Esophagus muscularis mucosa (tissue), 4 donors: ENCODE data around the gene PRELID3B. TPM values are rescaled to one million over a fixed set of nuclear protein-coding genes. Genes with fewer than 3 reads are reported as not detected.
A peak's percentile ranks its signal among the peaks of the same experiment; 100 is the strongest.

Experiments used
- DNase-seq: peaks from one replicate; pipeline ENCODE4 v3.0.0-alpha.2; 2017; ENCODE audit errors: extremely low spot score
- H3K27ac ChIP-seq, 4 donors: fragments of 200-600 bp; sonication (generic); replicated peaks in 1 of 4; 1 replicate in 3 of 4; 2 replicates in 1 of 4; pipeline ENCODE4 v1.5.1; 2016 to 2019; ENCODE audit warnings: mild to moderate bottlenecking in 1 of 4
- H3K27me3 ChIP-seq, 4 donors: fragments of 200-600 bp; sonication (generic); one replicate each; pipeline versions ENCODE4 v1.5.1 to v1.6.0; 2016 to 2019
- H3K36me3 ChIP-seq, 4 donors: fragments of 200-600 bp; sonication (generic); one replicate each; pipeline ENCODE4 v1.5.1; 2016 to 2019
- H3K4me1 ChIP-seq, 4 donors: fragments of 200-600 bp; sonication (generic); one replicate each; pipeline ENCODE4 v1.5.1; 2016 to 2019
- H3K4me3 ChIP-seq, 4 donors: fragments of 200-600 bp; sonication (generic); 1 replicate in 2 of 4; 2 replicates in 2 of 4; pipeline ENCODE4 v1.5.1; 2016 to 2019; ENCODE audit warnings: mild to moderate bottlenecking in 4 of 4, moderate library complexity in 1 of 4
- H3K9me3 ChIP-seq, 4 donors: fragments of 200-600 bp; sonication (generic); 1 replicate in 3 of 4; 2 replicates in 1 of 4; pipeline ENCODE4 v1.5.1; 2016 to 2019
- CTCF ChIP-seq, 3 experiments: fragments of 200-600 bp in 2 of 3; fragments of 450-650 bp in 1 of 3; sonication (generic) in 2 of 3; IDR thresholded peaks; one replicate each; pipeline ENCODE4 v1.5.1; 2017 to 2019; ENCODE audit warnings: antibody characterized with exemption in 3 of 3, mild to moderate bottlenecking in 2 of 3, moderate library complexity in 1 of 3
- EP300 ChIP-seq: sonication (generic); formaldehyde crosslinking; IDR thresholded peaks from one replicate; pipeline ENCODE4 v1.6.1; 2017; ENCODE audit warnings: antibody characterized with exemption
- POLR2A ChIP-seq: fragments of 450-650 bp; IDR thresholded peaks from one replicate; pipeline ENCODE4 v1.6.1; 2017; ENCODE audit warnings: antibody characterized with exemption, moderate library complexity, mild to moderate bottlenecking, low read depth
- POLR2AphosphoS5 ChIP-seq, 2 donors: sonication (generic); formaldehyde crosslinking; IDR thresholded peaks; one replicate each; pipeline ENCODE4 v1.6.1; 2017; ENCODE audit warnings: antibody characterized with exemption in 2 of 2
- WGBS: methylation state at CpG from one replicate; pipeline ENCODE4 v1.1.5; 2018; 5-methylcytosine and 5-hydroxymethylcytosine counted together
- intact Hi-C: fragments of 100-400 bp; cut with DNase I; formaldehyde crosslinking; loops from one replicate; pipeline ENCODE4 v1.15.1; 2023
- total RNA-seq, 4 donors: library from RNA; depleted of rRNA; stranded (reverse); fragments of >200 nt; gene quantifications; one replicate each; pipeline versions ENCODE4 v1.1.0 to v1.2.1, GENCODE V29; 2016

Gene PRELID3B
- total RNA-seq, 4 donors from 2014 or later, result 32.0 to 48.4 (median 36.6) TPM

GRCh38 chr20:59031564-59032022, 11.0 kb downstream of the PRELID3B start:
- DNase-seq, result no peak
- intact Hi-C loops, result loop anchor here (5.0 to 10.0 kb wide), 3 partner anchors 49 to 727 kb away; partner anchors contain the start of genes NELFCD and RAB22A
- Histone ChIP-seq H3K27ac (peak overlapping the region; percentile 87 to 93 (median 90)), H3K4me1 (peaks cover 39 to 60% (median 56%) of the 10 kb centered on the region in 4 donors), H3K9me3 (no peaks in the 10 kb centered on the region), H3K27me3 (no peaks in the 10 kb centered on the region), H3K4me3 (peak overlapping the region; percentile 79 to 89 (median 86)), H3K36me3 (peaks cover 23 to 67% (median 48%) of the 10 kb centered on the region in 4 donors)
- 21% methylated on average over 13 of the region's 13 CpGs for WGBS
- TF ChIP-seq EP300 (no peak), POLR2A (no peak), CTCF (IDR thresholded peaks at IDR 0.05) (no peak), POLR2AphosphoS5 (IDR thresholded peaks at IDR 0.05) (no peak)

- Histone ChIP-seq H3K4me3 (peak overlapping the region; percentile 79 to 89 (median 86)), H3K27ac (peak overlapping the region; percentile 87 to 93 (median 90)), H3K27me3 (no peaks in the 10 kb centered on the region), H3K4me1 (peaks cover 39 to 63% (median 60%) of the 10 kb centered on the region in 4 donors), H3K36me3 (peaks cover 18 to 67% (median 47%) of the 10 kb centered on the region in 4 donors), H3K9me3 (no peaks in the 10 kb centered on the region)
- intact Hi-C loops, result loop anchor here (5.0 to 10.0 kb wide), 3 partner anchors 49 to 726 kb away; partner anchors contain the start of genes NELFCD and RAB22A
- WGBS, result 78% methylated on average over 7 of the region's 7 CpGs
- TF ChIP-seq CTCF (IDR thresholded peaks at IDR 0.05) (no peak), EP300 (no peak), POLR2A (no peak), POLR2AphosphoS5 (IDR thresholded peaks at IDR 0.05) (no peak)
- peak; percentile 31 for DNase-seq
These were observed 11.5 kb downstream of the PRELID3B start for GRCh38 chr20:59030911-59031563.

- H3K4me1 ChIP-seq, result peaks cover 39 to 63% (median 60%) of the 10 kb centered on the region in 4 donors
- no peaks in the 10 kb centered on the region for H3K27me3 ChIP-seq
- DNase-seq, result no peak
- H3K4me3 ChIP-seq, result peak overlapping the region; percentile 6 to 26 (median 7)
- intact Hi-C loops, result no loop called here
- no peaks in the 10 kb centered on the region for H3K9me3 ChIP-seq
- 31% methylated on average over 2 of the region's 2 CpGs for WGBS
- H3K36me3 ChIP-seq, result peaks cover 23 to 70% (median 50%) of the 10 kb centered on the region in 4 donors
- no peak overlapping the region for H3K27ac ChIP-seq
- no peak for TF ChIP-seq POLR2A
- no peak for TF ChIP-seq EP300
- TF ChIP-seq CTCF (IDR thresholded peaks at IDR 0.05), result no peak
- TF ChIP-seq POLR2AphosphoS5 (IDR thresholded peaks at IDR 0.05), result no peak
These were observed 13.8 kb downstream of the PRELID3B start for GRCh38 chr20:59028812-59029211.

GRCh38 chr20:59027741-59028320, 14.8 kb downstream of the PRELID3B start:
- Histone ChIP-seq H3K9me3 (no peaks in the 10 kb centered on the region), H3K27ac (no peak overlapping the region), H3K4me1 (peaks cover 39 to 58% (median 56%) of the 10 kb centered on the region in 4 donors), H3K36me3 (peaks cover 26 to 80% (median 58%) of the 10 kb centered on the region in 4 donors), H3K4me3 (no peak overlapping the region), H3K27me3 (no peaks in the 10 kb centered on the region)
- TF ChIP-seq EP300 (no peak), CTCF (IDR thresholded peaks at IDR 0.05) (no peak), POLR2AphosphoS5 (IDR thresholded peaks at IDR 0.05) (no peak), POLR2A (no peak)
- 71% methylated on average over 8 of the region's 8 CpGs for WGBS
- no peak for DNase-seq
- intact Hi-C loops, result no loop called here
